NCI-H226 (cell line): ENCODE results near the gene PCDHB9.
A peak's percentile ranks its signal among the peaks of the same experiment; 100 is the strongest.
"Not testable (repeated sequence)": the region's sequence is repeated elsewhere in the genome, so short reads cannot be mapped to it uniquely, and the experiment has no call there.

Experiments used
- DNase-seq: peaks from one replicate; pipeline ENCODE4 v3.0.0-alpha.2; 2015

PCDHB9 gene

GRCh38 chr5:141186897-141187512 is at the start of gene PCDHB9:
Gene PCDHB9, plus strand, starts transcription at chr5:141187161. Its CDS starts 158 bp downstream, at chr5:141187319.
- peak; percentile 22 for DNase-seq

GRCh38 chr5:141137346-141137745 is 49.6 kb upstream of the PCDHB9 start:
- DNase-seq = not testable (repeated sequence)

- DNase-seq = no peak
Measured at GRCh38 chr5:141149812-141150211, 37.1 kb upstream of the PCDHB9 start, which contains the start of gene PCDHB6. Gene PCDHB6, plus strand, starts transcription at chr5:141150057. Its CDS starts 201 bp downstream, at chr5:141150258.

- DNase-seq = peak; percentile 5
Measured at GRCh38 chr5:141150224-141150992, 36.6 kb upstream of the PCDHB9 start.

GRCh38 chr5:141150993-141151325 is 36.0 kb upstream of the PCDHB9 start:
- DNase-seq = no peak

- DNase-seq = not testable (repeated sequence)
Measured at GRCh38 chr5:141151632-141152031, 35.3 kb upstream of the PCDHB9 start.

- not testable (repeated sequence) for DNase-seq
Measured at GRCh38 chr5:141152096-141152495, 34.9 kb upstream of the PCDHB9 start.

DNA sequence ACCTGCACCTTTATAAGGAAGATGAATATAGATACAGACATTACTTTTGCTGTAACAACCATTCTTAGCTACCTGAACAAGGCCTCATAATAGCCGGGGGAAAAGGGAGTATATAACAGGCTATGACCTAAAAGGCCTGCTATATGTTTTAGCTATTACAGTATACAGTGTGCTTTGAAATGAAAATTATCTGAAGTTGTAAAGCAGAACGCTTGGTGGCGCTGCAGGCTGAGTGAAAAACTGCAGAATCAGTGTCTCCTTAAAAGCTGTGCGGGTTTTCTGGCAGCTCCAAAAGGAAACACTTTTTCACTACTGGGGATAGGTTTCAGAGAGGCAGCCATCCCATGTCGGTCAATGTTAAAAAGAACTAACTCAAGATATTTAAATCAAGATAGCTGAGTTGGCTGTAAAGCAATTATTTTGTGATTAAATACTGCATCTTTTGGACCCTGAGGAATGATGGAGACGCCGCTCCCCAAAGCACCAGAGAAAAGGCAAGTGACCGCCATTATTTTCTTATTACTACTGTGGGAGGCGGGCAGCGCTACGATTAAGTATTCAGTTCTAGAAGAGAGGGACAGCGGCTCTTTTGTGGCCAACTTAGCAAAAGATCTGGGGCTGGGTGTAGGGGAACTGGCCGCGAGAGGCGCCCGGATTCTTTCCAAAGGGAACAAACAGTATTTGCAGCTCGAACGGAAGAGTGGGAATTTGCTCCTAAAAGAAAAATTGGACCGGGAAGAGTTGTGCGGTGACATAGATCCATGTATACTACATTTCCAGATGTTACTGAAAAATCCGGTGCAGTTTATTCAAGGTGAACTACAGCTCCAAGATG is 31.2 kb upstream of the PCDHB9 start:
- DNase-seq = peak; percentile 3

DNA sequence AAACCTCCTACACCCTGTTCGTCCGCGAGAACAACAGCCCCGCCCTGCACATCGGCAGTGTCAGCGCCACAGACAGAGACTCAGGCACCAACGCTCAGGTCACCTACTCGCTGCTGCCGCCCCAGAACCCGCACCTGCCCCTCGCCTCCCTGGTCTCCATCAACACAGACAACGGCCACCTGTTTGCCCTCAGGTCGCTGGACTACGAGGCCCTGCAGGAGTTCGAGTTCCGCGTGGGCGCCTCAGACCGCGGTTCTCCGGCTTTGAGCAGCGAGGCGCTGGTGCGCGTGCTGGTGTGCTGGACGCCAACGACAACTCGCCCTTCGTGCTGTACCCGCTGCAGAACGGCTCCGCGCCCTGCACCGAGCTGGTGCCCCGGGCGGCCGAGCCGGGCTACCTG is 29.6 kb upstream of the PCDHB9 start:
- not testable (repeated sequence) for DNase-seq

- DNase-seq = not testable (repeated sequence)
Measured at GRCh38 chr5:141157901-141158300, 29.1 kb upstream of the PCDHB9 start.

- DNase-seq = peak; percentile 15
Measured at GRCh38 chr5:141172381-141173204, 14.4 kb upstream of the PCDHB9 start, which contains the start of gene PCDHB7. Gene PCDHB7, plus strand, starts transcription at chr5:141172644. Its CDS starts 192 bp downstream, at chr5:141172836.

DNA sequence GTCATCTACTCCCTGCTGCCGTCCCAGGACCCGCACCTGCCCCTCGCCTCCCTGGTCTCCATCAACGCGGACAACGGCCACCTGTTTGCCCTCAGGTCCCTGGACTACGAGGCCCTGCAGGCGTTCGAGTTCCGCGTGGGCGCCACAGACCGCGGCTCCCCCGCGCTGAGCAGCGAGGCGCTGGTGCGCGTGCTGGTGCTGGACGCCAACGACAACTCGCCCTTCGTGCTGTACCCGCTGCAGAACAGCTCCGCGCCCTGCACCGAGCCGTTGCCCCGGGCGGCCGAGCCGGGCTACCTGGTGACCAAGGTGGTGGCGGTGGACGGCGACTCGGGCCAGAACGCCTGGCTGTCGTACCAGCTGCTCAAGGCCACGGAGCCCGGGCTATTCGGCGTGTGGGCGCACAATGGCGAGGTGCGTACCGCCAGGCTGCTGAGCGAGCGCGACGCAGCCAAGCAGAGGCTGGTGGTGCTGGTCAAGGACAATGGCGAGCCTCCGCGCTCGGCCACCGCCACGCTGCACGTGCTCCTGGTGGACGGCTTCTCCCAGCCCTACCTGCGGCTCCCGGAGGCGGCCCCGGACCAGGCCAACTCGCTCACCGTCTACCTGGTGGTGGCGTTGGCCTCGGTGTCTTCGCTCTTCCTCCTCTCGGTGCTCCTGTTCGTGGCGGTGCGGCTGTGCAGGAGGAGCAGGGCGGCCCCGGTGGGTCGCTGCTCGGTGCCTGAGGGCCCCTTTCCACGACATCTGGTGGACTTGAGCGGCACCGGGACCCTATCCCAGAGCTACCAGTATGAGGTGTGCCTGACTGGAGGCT is 12.5 kb upstream of the PCDHB9 start:
- DNase-seq = not testable (repeated sequence)

DNA sequence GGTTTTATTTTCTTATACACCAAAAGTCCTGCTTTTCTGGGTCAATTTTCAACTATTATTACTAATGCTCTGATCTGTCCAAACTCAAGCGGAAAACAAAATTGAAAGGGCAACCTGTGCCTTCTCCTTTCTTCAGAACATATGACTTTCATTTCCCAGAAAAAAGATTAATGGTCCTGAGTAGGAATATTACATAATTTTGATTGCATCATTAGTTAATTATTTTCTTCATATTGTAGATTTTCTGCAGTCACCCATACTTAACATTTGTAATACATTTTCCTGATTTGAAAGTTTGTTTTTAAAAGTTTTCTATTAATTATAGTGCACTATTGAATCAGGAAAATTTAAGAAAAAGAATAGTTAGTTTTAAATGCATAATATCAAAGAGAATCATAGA is 11.0 kb upstream of the PCDHB9 start:
- no peak for DNase-seq

DNA sequence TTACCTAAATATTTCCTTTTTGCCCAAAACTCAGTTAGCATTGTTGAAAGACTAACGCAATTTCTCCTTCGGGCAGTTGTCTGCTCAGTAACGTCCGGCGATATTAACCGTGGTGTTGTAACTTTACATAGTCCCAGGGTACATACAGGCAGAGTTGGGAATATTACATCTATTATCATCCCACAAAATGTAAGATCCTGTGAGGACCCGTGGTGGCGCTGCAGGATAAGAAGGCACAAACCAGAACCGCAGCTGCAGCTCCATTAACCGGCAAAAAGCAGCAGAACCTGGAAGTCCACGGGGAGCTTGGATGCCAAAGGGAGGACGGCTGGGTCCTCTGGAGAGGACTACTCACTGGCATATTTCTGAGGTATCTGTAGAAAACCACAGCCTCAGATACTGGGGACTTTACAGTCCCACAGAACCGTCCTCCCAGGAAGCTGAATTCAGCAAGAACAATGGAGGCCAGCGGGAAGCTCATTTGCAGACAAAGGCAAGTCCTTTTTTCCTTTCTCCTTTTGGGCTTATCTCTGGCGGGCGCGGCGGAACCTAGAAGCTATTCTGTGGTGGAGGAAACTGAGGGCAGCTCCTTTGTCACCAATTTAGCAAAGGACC is 9.3 kb upstream of the PCDHB9 start, which contains the start of gene PCDHB8:
PCDHB8 (plus strand) TSS at position 214 of the 615 bp plus-strand sequence; CDS start at position 459, 245 bp downstream.
- DNase-seq = not testable (repeated sequence)

DNA sequence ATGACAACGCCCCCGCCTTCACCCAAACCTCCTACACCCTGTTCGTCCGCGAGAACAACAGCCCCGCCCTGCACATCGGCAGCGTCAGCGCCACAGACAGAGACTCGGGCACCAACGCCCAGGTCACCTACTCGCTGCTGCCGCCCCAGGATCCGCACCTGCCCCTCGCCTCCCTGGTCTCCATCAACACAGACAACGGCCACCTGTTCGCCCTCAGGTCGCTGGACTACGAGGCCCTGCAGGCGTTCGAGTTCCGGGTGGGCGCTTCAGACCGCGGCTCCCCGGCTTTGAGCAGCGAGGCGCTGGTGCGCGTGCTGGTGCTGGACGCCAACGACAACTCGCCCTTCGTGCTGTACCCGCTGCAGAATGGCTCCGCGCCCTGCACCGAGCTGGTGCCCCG is 7.6 kb upstream of the PCDHB9 start:
- not testable (repeated sequence) for DNase-seq

DNA sequence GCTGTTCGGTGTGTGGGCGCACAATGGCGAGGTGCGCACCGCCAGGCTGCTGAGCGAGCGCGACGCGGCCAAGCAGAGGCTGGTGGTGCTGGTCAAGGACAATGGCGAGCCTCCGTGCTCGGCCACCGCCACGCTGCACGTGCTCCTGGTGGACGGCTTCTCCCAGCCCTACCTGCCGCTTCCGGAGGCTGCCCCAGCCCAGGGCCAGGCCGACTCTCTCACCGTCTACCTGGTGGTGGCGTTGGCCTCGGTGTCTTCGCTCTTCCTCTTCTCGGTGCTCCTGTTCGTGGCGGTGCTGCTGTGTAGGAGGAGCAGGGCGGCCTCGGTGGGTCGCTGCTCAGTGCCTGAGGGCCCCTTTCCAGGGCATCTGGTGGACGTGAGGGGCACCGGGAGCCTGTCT is 7.1 kb upstream of the PCDHB9 start:
- DNase-seq = not testable (repeated sequence)

DNA sequence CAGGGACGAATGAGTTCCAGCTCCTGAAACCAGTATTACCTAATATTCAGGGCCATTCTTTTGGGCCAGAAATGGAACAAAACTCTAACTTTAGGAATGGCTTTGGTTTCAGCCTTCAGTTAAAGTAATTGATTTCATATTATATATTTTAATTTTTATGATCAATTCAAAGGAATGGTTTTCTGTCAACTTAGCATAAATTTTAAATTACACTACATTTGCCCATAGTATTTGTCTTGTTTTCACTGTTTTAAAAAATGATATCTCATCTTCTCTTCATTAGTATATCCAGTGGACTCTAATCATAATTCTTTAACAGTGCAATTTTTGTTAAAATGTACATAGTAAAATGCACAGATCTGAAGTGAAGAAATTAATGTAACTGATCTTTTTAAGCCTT is 6.6 kb upstream of the PCDHB9 start:
- DNase-seq = no peak

DNA sequence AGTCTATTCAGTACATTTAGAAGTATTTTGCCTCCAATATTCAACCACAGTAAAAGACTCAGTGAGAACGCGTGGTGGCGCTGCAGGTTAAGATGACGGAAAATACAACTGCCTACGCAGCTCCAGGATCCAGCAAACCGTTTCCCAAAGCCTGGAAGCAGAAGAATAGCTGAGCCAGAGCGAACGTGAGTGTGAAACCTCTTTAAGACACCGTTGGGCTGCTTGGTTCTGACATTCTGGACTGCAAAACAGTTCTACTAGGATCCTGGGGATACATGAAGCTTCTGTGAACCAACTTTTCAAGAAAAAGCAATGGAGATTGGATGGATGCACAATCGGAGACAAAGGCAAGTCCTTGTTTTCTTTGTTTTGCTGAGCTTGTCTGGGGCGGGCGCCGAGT is 4.7 kb upstream of the PCDHB9 start, which contains the start of gene PCDHB16:
PCDHB16 (plus strand) TSS at position 140 of the 400 bp plus-strand sequence; CDS start at position 313, 173 bp downstream.
- peak; percentile 28 for DNase-seq

GRCh38 chr5:141184117-141184855 is 2.7 kb upstream of the PCDHB9 start:
- DNase-seq = not testable (repeated sequence)

- DNase-seq = not testable (repeated sequence)
Measured at GRCh38 chr5:141188682-141189081, 1.7 kb downstream of the PCDHB9 start.
